Adrenal gland (tissue), 12 donors: ENCODE measurements around the gene LYRM1. TPM values are rescaled to one million over a fixed set of nuclear protein-coding genes. Genes with fewer than 3 reads are reported as not detected.

Experiments used
- DNase-seq, 7 donors: peaks; one replicate each; pipeline ENCODE4 v3.0.0-alpha.2; 2019 to 2020
- H3K27ac ChIP-seq, 5 donors: fragments of 200-600 bp; sonication (generic) in 4 of 5; 1 replicate in 3 of 5; 2 replicates in 2 of 5; pipeline versions ENCODE4 v1.5.1 to v1.8.0; 2016 to 2020; ENCODE audit warnings: mild to moderate bottlenecking in 1 of 5
- H3K27me3 ChIP-seq: fragments of 200-600 bp; 2 replicates; pipeline ENCODE4 v1.8.0; 2021
- H3K36me3 ChIP-seq, 2 donors: fragments of 200-600 bp; replicated peaks in 1 of 2; 1 replicate in 1 of 2; 2 replicates in 1 of 2; pipeline versions ENCODE4 v1.5.1 to v1.8.0; 2018 to 2022
- H3K4me1 ChIP-seq, 2 donors: fragments of 200-600 bp; replicated peaks in 1 of 2; 1 replicate in 1 of 2; 2 replicates in 1 of 2; pipeline versions ENCODE4 v1.5.1 to v1.8.0; 2018 to 2021
- H3K4me3 ChIP-seq, 4 donors: fragments of 200-600 bp; sonication (generic) in 3 of 4; one replicate each; pipeline ENCODE4 v1.5.1; 2016 to 2018
- H3K9me3 ChIP-seq, 3 donors: fragments of 200-600 bp; sonication (generic) in 1 of 3; replicated peaks in 1 of 3; 1 replicate in 2 of 3; 2 replicates in 1 of 3; pipeline versions ENCODE4 v1.5.1 to v1.8.0; 2016 to 2021
- POLR2A ChIP-seq, 2 donors: fragments of 450-650 bp; IDR thresholded peaks; one replicate each; pipeline ENCODE4 v1.6.1; 2017; ENCODE audit warnings: antibody characterized with exemption in 2 of 2, mild to moderate bottlenecking in 2 of 2, moderate library complexity in 1 of 2
- WGBS, 4 donors: extraction: QIAGEN DNeasy Blood & Tissue Kit in 2 of 4; methylation state at CpG; one replicate each; pipeline versions ENCODE4 v1.1.5 to v1.1.7; 2013 to 2017; 5-methylcytosine and 5-hydroxymethylcytosine counted together
- intact Hi-C, 2 donors: fragments of 100-400 bp; cut with DNase I; formaldehyde crosslinking; loops; one replicate each; pipeline versions ENCODE4 v1.14.1 to v1.15.0; 2022 to 2023
- polyA plus RNA-seq, 3 donors: library from polyadenylated mRNA; stranded (reverse); fragments of 200-250 nt in 2 of 3; fragments of 350-450 nt in 1 of 3; fragmentation: Illumina TruSeq in 1 of 3; extraction: RNeasy Lipid Tissue Mini Kit (QIAGEN cat#74804) in 1 of 3; gene quantifications; one replicate each; pipeline ENCODE4 v1.2.3, GENCODE V29; 2013 to 2014
- total RNA-seq, 9 donors: library from RNA; depleted of rRNA in 4 of 9; stranded (reverse); fragments of >200 nt in 4 of 9; fragments of 120-200 nt in 1 of 9; fragmentation: NEBNext Ultra II Directional in 1 of 9; extraction: Animal tissue kit (Norgen Biotek cat#: 25700) in 1 of 9; gene quantifications; one replicate each; pipeline versions ENCODE4 v1.1.0 to v1.2.4, GENCODE V29; 2013 to 2023
- TF ChIP-seq, protein P1 (sequence below), 6 experiments: fragments of 450-650 bp in 4 of 6; fragments of 200-600 bp in 2 of 6; sonication (generic) in 1 of 6; IDR thresholded peaks; 1 replicate in 5 of 6; 2 replicates in 1 of 6; pipeline versions ENCODE4 v1.5.1 to v1.8.0; 2016 to 2021; ENCODE audit warnings: antibody characterized with exemption in 6 of 6, mild to moderate bottlenecking in 2 of 6, moderate library complexity in 1 of 6
- donor health status: healthy with polysubstance abuse.
- donor health status: Bipolar disorder and iron deficiency.
- donor health status: DM: yes; HTN: yes; CAD: no.
- donor health status: DM: no; HTN: no; CAD: no.
- donor health status: DM: no; HTN: no; CAD: no.
- donor health status: DM: yes; HTN: yes; CAD: no.

LYRM1 gene
- total and polyA plus RNA-seq, 12 donors: 18.0 to 74.0 (median 38.0) TPM

DNA sequence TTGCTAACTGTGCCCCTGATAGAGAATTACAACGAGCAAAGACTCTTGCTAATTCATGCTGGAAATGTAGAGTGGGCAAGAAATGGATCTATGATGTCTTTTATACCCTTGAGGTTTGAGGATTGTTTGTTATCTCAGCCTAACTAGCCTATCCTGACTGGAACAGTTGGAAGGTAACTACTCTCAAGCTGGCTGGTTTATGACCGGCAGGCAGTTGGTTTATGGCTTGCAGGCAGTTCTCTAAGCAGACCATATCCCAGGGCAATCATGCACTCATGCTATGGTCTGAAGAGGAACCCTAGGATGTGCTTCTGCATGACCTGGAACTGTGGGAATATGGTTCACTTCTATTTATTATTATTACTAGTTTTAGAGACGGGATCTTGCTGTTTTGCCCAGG is 49.1 kb downstream of the LYRM1 start:
- H3K9me3 ChIP-seq: no peaks in the 10 kb centered on the region
- H3K36me3 ChIP-seq: no peaks in the 10 kb centered on the region
- H3K27me3 ChIP-seq: no peaks in the 10 kb centered on the region
- no peak overlapping the region for H3K27ac ChIP-seq
- H3K4me3 ChIP-seq: no peak overlapping the region
- TF ChIP-seq POLR2A (IDR thresholded peaks at IDR 0.05): no peak
- TF ChIP-seq, protein P1, sequence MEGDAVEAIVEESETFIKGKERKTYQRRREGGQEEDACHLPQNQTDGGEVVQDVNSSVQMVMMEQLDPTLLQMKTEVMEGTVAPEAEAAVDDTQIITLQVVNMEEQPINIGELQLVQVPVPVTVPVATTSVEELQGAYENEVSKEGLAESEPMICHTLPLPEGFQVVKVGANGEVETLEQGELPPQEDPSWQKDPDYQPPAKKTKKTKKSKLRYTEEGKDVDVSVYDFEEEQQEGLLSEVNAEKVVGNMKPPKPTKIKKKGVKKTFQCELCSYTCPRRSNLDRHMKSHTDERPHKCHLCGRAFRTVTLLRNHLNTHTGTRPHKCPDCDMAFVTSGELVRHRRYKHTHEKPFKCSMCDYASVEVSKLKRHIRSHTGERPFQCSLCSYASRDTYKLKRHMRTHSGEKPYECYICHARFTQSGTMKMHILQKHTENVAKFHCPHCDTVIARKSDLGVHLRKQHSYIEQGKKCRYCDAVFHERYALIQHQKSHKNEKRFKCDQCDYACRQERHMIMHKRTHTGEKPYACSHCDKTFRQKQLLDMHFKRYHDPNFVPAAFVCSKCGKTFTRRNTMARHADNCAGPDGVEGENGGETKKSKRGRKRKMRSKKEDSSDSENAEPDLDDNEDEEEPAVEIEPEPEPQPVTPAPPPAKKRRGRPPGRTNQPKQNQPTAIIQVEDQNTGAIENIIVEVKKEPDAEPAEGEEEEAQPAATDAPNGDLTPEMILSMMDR (IDR thresholded peaks at IDR 0.05): no peak
- DNase-seq: no peak
- H3K4me1 ChIP-seq: no peaks in the 10 kb centered on the region
- whole genome bisulfite sequencing, 4 donors: 76 to 81% (median 78%) methylated on average over 3 of the region's 3 CpGs
- intact Hi-C loops: loop anchor here (5.0 to 10.0 kb wide), 2 partner anchors 95 to 102 kb away; no protein-coding TSS in a partner anchor

DNA sequence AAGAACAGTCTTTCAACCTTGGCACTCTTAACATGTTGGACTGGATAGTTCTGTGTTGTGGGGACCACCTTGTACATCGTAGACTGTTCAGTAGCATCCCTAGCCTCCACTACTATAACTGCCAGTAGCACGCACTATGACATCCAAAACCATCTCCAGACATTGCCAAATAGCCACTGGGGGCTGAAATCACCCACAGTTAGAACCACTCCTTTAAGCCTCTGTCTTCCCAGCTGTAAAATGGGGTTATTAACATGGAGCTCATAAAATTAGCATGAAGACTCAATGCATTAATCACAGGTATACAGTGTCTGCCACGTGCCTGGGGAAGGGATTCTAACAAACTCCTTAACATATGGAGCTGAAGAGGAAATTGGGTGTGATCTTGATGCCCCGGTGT is 49.7 kb downstream of the LYRM1 start:
- Histone ChIP-seq H3K9me3 (no peaks in the 10 kb centered on the region), H3K4me1 (no peaks in the 10 kb centered on the region), H3K27ac (no peak overlapping the region), H3K36me3 (no peaks in the 10 kb centered on the region), H3K4me3 (no peak overlapping the region), H3K27me3 (no peaks in the 10 kb centered on the region)
- DNase-seq: no peak
- 82 to 91% (median 85%) methylated on average over 3 to 4 of the region's 4 CpGs for WGBS, 4 donors
- TF ChIP-seq POLR2A (IDR thresholded peaks at IDR 0.05): no peak
- TF ChIP-seq, protein P1 (IDR thresholded peaks at IDR 0.05): no peak
- intact Hi-C loops: no loop called here

DNA sequence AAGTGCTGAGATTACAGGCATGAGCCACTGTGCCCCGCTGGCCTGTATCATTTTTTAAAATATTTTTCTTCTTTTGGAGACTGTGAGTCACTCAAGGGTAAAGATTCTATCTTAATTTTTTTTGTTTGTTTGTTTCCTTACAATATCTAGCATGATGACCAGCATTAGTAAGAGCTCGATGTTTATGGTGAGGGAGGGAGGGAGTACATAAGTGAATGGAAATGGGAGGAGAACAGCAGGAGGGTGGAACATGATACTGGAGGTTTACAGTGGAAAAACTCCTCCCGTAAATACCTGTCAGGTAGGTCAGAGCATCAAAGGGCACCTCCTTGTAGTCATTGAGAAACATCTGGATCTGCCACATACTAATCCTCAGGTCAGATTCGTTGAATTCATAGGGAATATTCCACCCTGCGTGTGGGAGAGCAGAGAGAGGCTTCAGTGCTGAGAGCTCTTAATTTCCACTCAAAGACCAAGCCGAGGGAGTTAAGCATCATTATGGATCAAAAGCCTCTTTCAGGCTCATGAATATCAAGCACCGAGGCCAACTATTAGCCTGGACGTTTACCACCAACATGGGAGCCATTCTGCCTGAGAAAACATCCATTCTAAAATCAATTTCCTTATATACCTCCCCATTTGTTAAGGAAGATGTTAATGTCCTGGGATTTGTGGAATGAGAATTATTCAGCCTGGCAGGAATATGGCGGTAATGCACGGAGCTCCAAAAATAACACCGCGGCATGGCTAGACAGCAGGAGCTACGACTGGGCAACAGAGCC is 51.8 kb downstream of the LYRM1 start:
- WGBS, 4 donors: 69 to 76% (median 73%) methylated on average over 13 of the region's 13 CpGs
- Histone ChIP-seq H3K27me3 (no peaks in the 10 kb centered on the region), H3K36me3 (no peaks in the 10 kb centered on the region), H3K4me3 (no peak overlapping the region), H3K27ac (no peak overlapping the region), H3K9me3 (no peaks in the 10 kb centered on the region), H3K4me1 (no peaks in the 10 kb centered on the region)
- TF ChIP-seq POLR2A (IDR thresholded peaks at IDR 0.05): no peak
- TF ChIP-seq, protein P1 (IDR thresholded peaks at IDR 0.05): no peak
- DNase-seq: no peak
- intact Hi-C loops: no loop called here

DNA sequence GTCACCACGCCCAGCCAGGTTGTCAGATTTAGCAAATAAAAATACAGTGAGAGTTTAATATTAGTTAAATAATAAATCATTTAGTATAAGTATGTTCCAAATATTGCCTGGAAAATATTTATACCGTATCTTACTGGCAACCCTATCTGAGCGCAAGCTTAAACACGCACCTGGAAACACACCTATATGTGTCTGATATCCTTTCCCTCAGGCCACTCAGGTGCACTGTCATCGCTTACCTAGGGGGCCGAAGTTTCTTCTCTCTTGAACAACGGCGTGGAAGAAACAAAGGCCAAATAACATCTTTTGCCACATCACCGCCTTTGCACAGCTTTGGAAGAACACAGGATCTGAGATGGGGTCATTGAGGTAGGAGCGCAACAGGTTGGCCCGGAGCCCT is 54.0 kb downstream of the LYRM1 start:
- Histone ChIP-seq H3K27ac (no peak overlapping the region), H3K4me1 (no peaks in the 10 kb centered on the region), H3K36me3 (no peaks in the 10 kb centered on the region), H3K4me3 (no peak overlapping the region), H3K9me3 (no peaks in the 10 kb centered on the region), H3K27me3 (no peaks in the 10 kb centered on the region)
- intact Hi-C loops: no loop called here
- WGBS, 4 donors: 85 to 90% (median 89%) methylated on average over 11 of the region's 11 CpGs
- TF ChIP-seq POLR2A (IDR thresholded peaks at IDR 0.05): no peak
- TF ChIP-seq, protein P1 (IDR thresholded peaks at IDR 0.05): no peak
- no peak for DNase-seq
